Measurements from ENCODE around the gene RAB40A. TPM values are rescaled to one million over a fixed set of nuclear protein-coding genes. Genes with fewer than 3 reads are reported as not detected.

Gene RAB40A
- total and polyA plus RNA-seq, 10 of the 15 experiments (the other 5 are each of a cell fraction or from before 2014, with no cell fraction given): 0.10 to 0.42 (median 0.26) TPM

- Histone ChIP-seq H3K79me2 (ENCODE audit: control insufficient read depth, insufficient read depth, low read length) (no peaks in the 10 kb centered on the region), H3K9ac (ENCODE audit: control insufficient read depth, insufficient read depth, low read length) (no peak overlapping the region), H3K9me3 (replicated peaks; ENCODE audit: control insufficient read depth, insufficient read depth, low read length) (no peaks in the 10 kb centered on the region), H2AFZ (ENCODE audit: control insufficient read depth, low read depth, low read length) (no peak overlapping the region), H3K4me1 (ENCODE audit: control insufficient read depth, insufficient read depth, low read length) (no peaks in the 10 kb centered on the region), H3K4me2 (ENCODE audit: control insufficient read depth, insufficient read depth) (no peak overlapping the region), H3K27me3 (replicated peaks in 1 of 2; ENCODE audit: control insufficient read depth in 2 of 2, insufficient read depth in 2 of 2, low read length in 1 of 2) (no peaks in the 10 kb centered on the region), H3K4me3 (no peak overlapping the region), H3K27ac (ENCODE audit: control insufficient read depth, insufficient read depth) (no peak overlapping the region), H3K36me3 (ENCODE audit: control insufficient read depth in 2 of 2, insufficient read depth in 2 of 2, low read length in 1 of 2) (no peaks in the 10 kb centered on the region), H4K20me1 (ENCODE audit: control insufficient read depth, insufficient read depth) (no peaks in the 10 kb centered on the region)
- WGBS (ENCODE audit: insufficient coverage, insufficient replicate concordance, low lambda C conversion rate, missing lambda C conversion rate): 73% methylated on average over 1 of the region's 1 CpG
- BruUV-seq (replicated peaks): no TSS peak
- ChIA-PET POLR2A (interaction anchor here (0.6 kb wide), 1 partner anchor 289 kb away, joined by 5 read pairs; no protein-coding TSS in a partner anchor), CTCF (no interaction called here), RAD21 (ENCODE audit: unreplicated experiment) (interaction anchor here (0.7 kb wide), 1 partner anchor 9 kb away, joined by 3 read pairs; no protein-coding TSS in a partner anchor), SMC1A (ENCODE audit: uncharacterized antibody, unreplicated experiment) (no interaction called here)
- intact Hi-C loops (cut with micrococcal nuclease; ENCODE audit: unreplicated experiment): loop anchor here (10.0 kb wide), 1 partner anchor 604 kb away; no protein-coding TSS in a partner anchor
- no peak for ATAC-seq
- no peak for DNase-seq (ENCODE audit: low read depth, low spot score)
- TF ChIP-seq POLR2A (IDR thresholded peaks at IDR 0.05; ENCODE audit: low read depth, low read length) (no peak), NKRF (conservative IDR thresholded peaks at IDR 0.05) (no peak), GATAD2B (conservative IDR thresholded peaks at IDR 0.05; ENCODE audit: low read depth) (no peak), NFXL1 (IDR thresholded peaks at IDR 0.05; ENCODE audit: borderline replicate concordance) (no peak), KAT2A (conservative IDR thresholded peaks at IDR 0.05; ENCODE audit: control insufficient read depth, low read depth, low read length) (no peak), MLLT1 (IDR thresholded peaks at IDR 0.05) (no peak), CEBPB (IDR thresholded peaks at IDR 0.05; ENCODE audit: borderline replicate concordance in 1 of 2, low read depth in 2 of 2, low read length in 2 of 2) (no peak), CBFB (IDR thresholded peaks at IDR 0.05; ENCODE audit: low read depth) (no peak), E2F4 (IDR thresholded peaks at IDR 0.05; ENCODE audit: low read depth, low read length) (no peak), ZZZ3 (IDR thresholded peaks at IDR 0.05; ENCODE audit: control insufficient read depth, insufficient read length, low read depth) (no peak), REST (IDR thresholded peaks at IDR 0.05; ENCODE audit: low read depth, low read length) (no peak), RFX5 (IDR thresholded peaks at IDR 0.05; ENCODE audit: low read depth, low read length) (no peak)
- FAIRE-seq: no peak
- in situ Hi-C loops (cut with MboI): loop anchor here (5.0 kb wide), 1 partner anchor 292 kb away; no protein-coding TSS in a partner anchor
These were observed 11.3 kb upstream of the RAB40A start for GRCh38 chrX:103530545-103530944.

Data from GM12878 (cell line).